Measurements from ENCODE around the gene FAM98B. TPM values are rescaled to one million over a fixed set of nuclear protein-coding genes. Genes with fewer than 3 reads are reported as not detected.

Gene FAM98B
- total and polyA plus RNA-seq, 2 experiments from 2014 or later: 4.4 to 14.1 TPM

DNA sequence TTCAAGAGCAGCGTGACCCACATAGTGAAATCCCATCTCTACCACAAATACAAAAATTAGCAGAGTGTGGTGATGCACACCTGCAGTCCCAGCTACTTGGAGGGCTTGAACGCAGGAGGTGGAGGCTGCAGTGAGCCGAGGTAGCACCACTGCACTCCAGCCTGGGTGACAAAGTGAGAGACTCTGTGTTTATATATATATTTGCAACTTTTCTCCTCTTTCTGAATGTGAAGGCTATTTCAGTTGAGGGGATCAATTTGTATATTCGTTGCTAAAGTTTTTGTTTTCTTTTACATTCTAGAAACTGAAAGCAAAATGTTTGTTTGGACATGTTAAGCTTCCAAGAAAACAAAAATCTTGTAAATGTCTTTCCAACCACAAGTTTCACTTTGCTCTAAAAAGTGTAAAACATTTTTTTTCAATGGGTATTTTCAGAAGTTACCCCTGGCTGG, 29.8 kb upstream of the FAM98B start:
- no peak overlapping the region for H3K4me3 ChIP-seq
- WGBS (ENCODE audit: low lambda C conversion rate, missing lambda C conversion rate): 77% methylated on average over 4 of the region's 4 CpGs
- H4K20me1 ChIP-seq (ENCODE audit: insufficient read depth, poor library complexity, severe bottlenecking): no peaks in the 10 kb centered on the region
- no peaks in the 10 kb centered on the region for H3K4me1 ChIP-seq (ENCODE audit: insufficient read depth)
- DNase-seq (ENCODE audit: low spot score): no peak
- H3K27ac ChIP-seq: no peak overlapping the region
- no peak overlapping the region for H2AFZ ChIP-seq
- H3K79me2 ChIP-seq: no peaks in the 10 kb centered on the region
- H3K36me3 ChIP-seq (replicated peaks; ENCODE audit: insufficient read depth, low read depth): no peaks in the 10 kb centered on the region
- H3K27me3 ChIP-seq: no peaks in the 10 kb centered on the region
- TF ChIP-seq EZH2phosphoT487 (IDR thresholded peaks at IDR 0.05; ENCODE audit: low read depth, severe bottlenecking, unreplicated experiment) (no peak), EZH2 (IDR thresholded peaks at IDR 0.05; ENCODE audit: borderline replicate concordance) (no peak)
- TF ChIP-seq, protein P1, sequence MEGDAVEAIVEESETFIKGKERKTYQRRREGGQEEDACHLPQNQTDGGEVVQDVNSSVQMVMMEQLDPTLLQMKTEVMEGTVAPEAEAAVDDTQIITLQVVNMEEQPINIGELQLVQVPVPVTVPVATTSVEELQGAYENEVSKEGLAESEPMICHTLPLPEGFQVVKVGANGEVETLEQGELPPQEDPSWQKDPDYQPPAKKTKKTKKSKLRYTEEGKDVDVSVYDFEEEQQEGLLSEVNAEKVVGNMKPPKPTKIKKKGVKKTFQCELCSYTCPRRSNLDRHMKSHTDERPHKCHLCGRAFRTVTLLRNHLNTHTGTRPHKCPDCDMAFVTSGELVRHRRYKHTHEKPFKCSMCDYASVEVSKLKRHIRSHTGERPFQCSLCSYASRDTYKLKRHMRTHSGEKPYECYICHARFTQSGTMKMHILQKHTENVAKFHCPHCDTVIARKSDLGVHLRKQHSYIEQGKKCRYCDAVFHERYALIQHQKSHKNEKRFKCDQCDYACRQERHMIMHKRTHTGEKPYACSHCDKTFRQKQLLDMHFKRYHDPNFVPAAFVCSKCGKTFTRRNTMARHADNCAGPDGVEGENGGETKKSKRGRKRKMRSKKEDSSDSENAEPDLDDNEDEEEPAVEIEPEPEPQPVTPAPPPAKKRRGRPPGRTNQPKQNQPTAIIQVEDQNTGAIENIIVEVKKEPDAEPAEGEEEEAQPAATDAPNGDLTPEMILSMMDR (IDR thresholded peaks at IDR 0.05; ENCODE audit: poor library complexity): no peak
- no peaks in the 10 kb centered on the region for H3K9me2 ChIP-seq (replicated peaks; ENCODE audit: insufficient read depth)
- no peaks in the 10 kb centered on the region for H3K9me3 ChIP-seq (ENCODE audit: low read depth)
- no peak overlapping the region for H3K4me2 ChIP-seq

DNA sequence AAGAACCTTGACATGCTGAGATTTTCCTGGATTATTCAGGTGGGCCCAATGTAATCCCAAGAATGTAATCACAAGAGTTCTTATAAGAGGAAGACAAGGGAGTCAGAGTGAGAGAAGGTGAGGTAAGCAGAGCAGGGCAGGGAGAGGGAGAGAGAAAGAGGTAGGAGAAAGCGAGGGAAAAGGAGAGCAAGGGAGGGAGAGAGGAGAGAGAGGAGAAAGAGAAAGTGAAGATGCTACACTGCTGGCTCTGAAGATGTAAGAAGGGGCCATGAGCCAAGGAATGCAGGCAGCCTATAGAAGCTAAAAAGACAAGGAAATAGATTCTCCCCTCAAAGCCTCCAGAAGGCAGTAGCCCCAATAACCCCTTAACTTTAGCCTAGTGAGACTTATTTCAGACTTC, 28.7 kb upstream of the FAM98B start:
- Histone ChIP-seq H3K4me1 (ENCODE audit: insufficient read depth) (no peaks in the 10 kb centered on the region), H3K4me2 (no peak overlapping the region), H3K9me3 (ENCODE audit: low read depth) (no peaks in the 10 kb centered on the region), H3K79me2 (no peaks in the 10 kb centered on the region), H3K9me2 (replicated peaks; ENCODE audit: insufficient read depth) (no peaks in the 10 kb centered on the region), H3K36me3 (replicated peaks; ENCODE audit: insufficient read depth, low read depth) (no peaks in the 10 kb centered on the region), H3K27me3 (no peaks in the 10 kb centered on the region), H2AFZ (no peak overlapping the region), H3K27ac (no peak overlapping the region), H4K20me1 (ENCODE audit: insufficient read depth, poor library complexity, severe bottlenecking) (no peaks in the 10 kb centered on the region), H3K4me3 (no peak overlapping the region)
- 89% methylated on average over 1 of the region's 1 CpG for WGBS (ENCODE audit: low lambda C conversion rate, missing lambda C conversion rate)
- TF ChIP-seq EZH2 (IDR thresholded peaks at IDR 0.05; ENCODE audit: borderline replicate concordance): no peak
- TF ChIP-seq, protein P1 (IDR thresholded peaks at IDR 0.05; ENCODE audit: poor library complexity): no peak
- TF ChIP-seq EZH2phosphoT487 (IDR thresholded peaks at IDR 0.05; ENCODE audit: low read depth, severe bottlenecking, unreplicated experiment): no peak
- DNase-seq (ENCODE audit: low spot score): no peak

DNA sequence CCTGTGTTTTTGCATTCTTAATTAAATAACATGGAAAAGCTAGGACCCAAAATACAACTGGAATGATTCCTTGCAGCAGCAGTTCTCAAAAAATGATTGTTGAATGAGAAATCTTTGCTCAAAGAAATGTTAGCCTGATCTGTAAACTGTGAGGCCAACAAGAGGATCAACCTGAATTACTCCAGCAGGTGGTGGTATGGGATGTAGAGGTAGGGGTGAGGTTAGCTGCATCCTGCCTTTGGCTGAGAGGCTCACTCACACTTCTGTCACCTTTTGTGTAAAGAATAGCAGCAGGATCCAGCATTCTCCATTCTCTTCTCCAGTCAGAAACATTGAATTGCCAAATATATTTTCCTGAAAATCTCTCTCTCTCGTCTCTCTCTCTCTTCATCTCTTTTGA, 26.5 kb upstream of the FAM98B start:
- Histone ChIP-seq H3K27me3 (no peaks in the 10 kb centered on the region), H3K9me2 (replicated peaks; ENCODE audit: insufficient read depth) (no peaks in the 10 kb centered on the region), H3K79me2 (no peaks in the 10 kb centered on the region), H4K20me1 (ENCODE audit: insufficient read depth, poor library complexity, severe bottlenecking) (no peaks in the 10 kb centered on the region), H3K4me3 (no peak overlapping the region), H3K27ac (no peak overlapping the region), H3K9me3 (ENCODE audit: low read depth) (no peaks in the 10 kb centered on the region), H2AFZ (no peak overlapping the region), H3K36me3 (replicated peaks; ENCODE audit: insufficient read depth, low read depth) (no peaks in the 10 kb centered on the region), H3K4me2 (no peak overlapping the region), H3K4me1 (ENCODE audit: insufficient read depth) (no peaks in the 10 kb centered on the region)
- TF ChIP-seq EZH2phosphoT487 (IDR thresholded peaks at IDR 0.05; ENCODE audit: low read depth, severe bottlenecking, unreplicated experiment) (no peak), EZH2 (IDR thresholded peaks at IDR 0.05; ENCODE audit: borderline replicate concordance) (no peak)
- TF ChIP-seq, protein P1 (IDR thresholded peaks at IDR 0.05; ENCODE audit: poor library complexity): no peak
- WGBS (ENCODE audit: low lambda C conversion rate, missing lambda C conversion rate): 92% methylated on average over 1 of the region's 1 CpG
- DNase-seq (ENCODE audit: low spot score): no peak
